ENCODE measurements around the gene FGFR3. TPM values are rescaled to one million over a fixed set of nuclear protein-coding genes. Genes with fewer than 3 reads are reported as not detected.

FGFR3 gene
- total and polyA plus RNA-seq, 2 of the 8 experiments (the other 6 are each of a cell fraction or from before 2014, with no cell fraction given) = 9.0 to 19.5 TPM

DNA sequence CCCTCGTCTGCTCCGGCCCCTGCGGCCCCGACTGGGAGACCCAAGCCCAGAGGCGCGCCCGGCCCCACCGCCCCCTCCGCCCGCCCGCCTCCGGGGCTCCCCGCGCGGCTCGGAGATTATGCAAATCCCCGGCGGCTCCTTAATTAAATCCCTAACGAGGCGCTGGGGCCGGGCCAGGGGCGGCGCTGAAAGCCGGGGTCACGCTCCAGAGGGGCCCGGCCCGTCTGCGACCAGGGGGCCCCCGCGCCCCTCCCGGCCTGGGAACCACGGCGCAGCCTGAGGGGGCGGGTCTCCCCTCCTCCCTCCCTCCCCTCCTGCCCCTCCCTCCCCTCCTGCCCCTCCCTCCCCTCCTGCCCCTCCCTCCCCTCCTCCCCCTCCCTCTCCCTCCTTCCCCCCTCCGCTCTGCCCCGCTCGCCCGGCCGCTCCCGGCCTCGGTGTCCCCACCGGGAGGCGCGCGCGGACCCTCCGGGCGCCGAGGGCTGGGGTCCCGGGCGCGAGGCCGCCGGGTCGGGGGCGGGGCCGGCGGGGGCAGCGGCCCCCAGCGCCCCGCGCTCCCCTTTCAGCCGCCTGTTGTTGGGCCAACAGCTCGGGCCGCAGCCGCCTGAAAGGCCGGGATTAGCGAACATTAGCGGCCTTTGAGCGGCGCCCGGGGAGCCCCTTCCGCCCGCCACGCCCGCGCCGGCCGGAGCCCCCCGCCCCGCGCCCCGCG is 25.9 kb upstream of the FGFR3 start:
- Histone ChIP-seq H3K79me2 (ENCODE audit: control insufficient read depth in 1 of 2, insufficient read depth in 2 of 2, low read length in 2 of 2) (no peaks in the 10 kb centered on the region), H4K5ac (ENCODE audit: insufficient read length, low read depth, low read length) (no peak overlapping the region), H3K23me2 (ENCODE audit: low read depth, low read length) (peaks cover 4% of the 10 kb centered on the region; the same call in 1 of the 2 replicates), H2BK20ac (ENCODE audit: low read length) (no peak overlapping the region), H3K9me3 (ENCODE audit: insufficient read depth in 2 of 2, low read depth in 1 of 2, low read length in 1 of 2) (no peaks in the 10 kb centered on the region), H4K91ac (replicated peaks; ENCODE audit: insufficient read length, low read length) (peak overlapping the region; percentile 12), H3K4me2 (ENCODE audit: insufficient read depth in 1 of 2, low read depth in 2 of 2, low read length in 2 of 2) (peak overlapping the region; percentile 30 to 70), H3K79me1 (ENCODE audit: low read depth, low read length) (no peaks in the 10 kb centered on the region), H3K23ac (ENCODE audit: insufficient read length) (no peak overlapping the region), H3K14ac (ENCODE audit: insufficient read length) (no peak overlapping the region), H2AFZ (ENCODE audit: low read length) (no peak overlapping the region), H2BK120ac (replicated peaks; ENCODE audit: low read depth, low read length) (no peak overlapping the region), H3K4me3 (ENCODE audit: extremely low read depth in 1 of 4, insufficient read depth in 2 of 4, low read depth in 3 of 4, low read length in 4 of 4) (peak overlapping the region in 2 of 4 experiments; percentile 10 to 47; a peak in 3 of 8 replicates), H2BK12ac (ENCODE audit: low read depth, low read length) (peak overlapping the region; percentile 97; the same call in 1 of the 2 replicates), H2BK5ac (ENCODE audit: low read depth, low read length) (no peak overlapping the region), H3K18ac (ENCODE audit: extremely low read depth, low read length) (no peak overlapping the region; the same call in 1 of the 2 replicates), H3K56ac (replicated peaks; ENCODE audit: insufficient read length, low read depth, low read length) (no peak overlapping the region), H2BK15ac (ENCODE audit: low read length) (no peak overlapping the region), H2AK5ac (ENCODE audit: low read depth, low read length) (no peak overlapping the region), H3K27me3 (replicated peaks in 1 of 4; ENCODE audit: control insufficient read depth in 3 of 4, extremely low read depth in 1 of 4, insufficient read depth in 3 of 4, low read length in 3 of 4) (peaks cover 0 to 5% (median 0%) of the 10 kb centered on the region in 4 experiments; a peak in 2 of 7 replicates), H3K4me1 (replicated peaks in 1 of 4; ENCODE audit: control insufficient read depth in 3 of 4, insufficient read depth in 4 of 4, low read length in 3 of 4) (peaks cover 5 to 44% (median 32%) of the 10 kb centered on the region in 4 experiments), H3K27ac (ENCODE audit: low read depth, low read length) (no peak overlapping the region), H4K8ac (ENCODE audit: extremely low read depth, insufficient read depth, low read length) (no peak overlapping the region; the same call in 1 of the 2 replicates), H4K20me1 (replicated peaks in 1 of 2; ENCODE audit: control insufficient read depth in 1 of 2, insufficient read depth in 2 of 2, low read length in 2 of 2) (no peaks in the 10 kb centered on the region), H3K4ac (replicated peaks; ENCODE audit: insufficient read length, low read depth, low read length) (no peak overlapping the region), H3K36me3 (ENCODE audit: control insufficient read depth in 2 of 4, insufficient read depth in 4 of 4, low read length in 3 of 4) (no peaks in the 10 kb centered on the region), H3K9ac (replicated peaks in 1 of 4; ENCODE audit: extremely low read depth in 1 of 4, low read depth in 3 of 4, low read length in 3 of 4) (no peak overlapping the region)
- CTCF ChIA-PET (ENCODE audit: partially characterized antibody) = interaction anchor here (0.8 to 71.2 kb wide), 4 partner anchors 2 to 133 kb away, joined by 4 to 2507 read pairs (median 1256); partner anchors contain the start of gene FGFR3
- POLR2A ChIA-PET (ENCODE audit: partially characterized antibody) = interaction anchor here (1.0 to 4.9 kb wide), 9 partner anchors 9 to 54 kb away, joined by 3 to 24 read pairs (median 6); partner anchors contain the start of genes FGFR3, SLBP, TACC3 and TMEM129
- WGBS, 2 experiments (ENCODE audit: extremely low coverage in 1 of 2, insufficient coverage in 1 of 2, insufficient read length in 1 of 2, insufficient replicate concordance in 2 of 2, low coverage in 1 of 2, low lambda C conversion rate in 2 of 2, missing lambda C conversion rate in 1 of 2) = 3% methylated on average over 14 of the region's 84 CpGs; no CpG with 5 or more reads in 1 of the 2 experiments
- FAIRE-seq (no peak), DNase-seq (ENCODE audit: low read depth in 1 of 2, low spot score in 2 of 2) (no peak)
- TF ChIP-seq BACH1 (IDR thresholded peaks at IDR 0.05; ENCODE audit: low read length) (no peak), TCF12 (IDR thresholded peaks at IDR 0.05; ENCODE audit: low read depth, low read length) (no peak), KDM4A (IDR thresholded peaks at IDR 0.05; ENCODE audit: low read depth, low read length, severe bottlenecking) (peak; percentile 6)

Data from H1 (cell line).